NCI-H1092 (cell line): Measurements from ENCODE around the gene HNMT.

Experiments
- DNase-seq: peaks from one replicate; lab custom pipeline; 2025; lab: John Stamatoyannopoulos, UW

The HNMT gene

GRCh38 chr2:138012082-138012481 is 47.8 kb downstream of the HNMT start:
- no peak for DNase-seq

DNA sequence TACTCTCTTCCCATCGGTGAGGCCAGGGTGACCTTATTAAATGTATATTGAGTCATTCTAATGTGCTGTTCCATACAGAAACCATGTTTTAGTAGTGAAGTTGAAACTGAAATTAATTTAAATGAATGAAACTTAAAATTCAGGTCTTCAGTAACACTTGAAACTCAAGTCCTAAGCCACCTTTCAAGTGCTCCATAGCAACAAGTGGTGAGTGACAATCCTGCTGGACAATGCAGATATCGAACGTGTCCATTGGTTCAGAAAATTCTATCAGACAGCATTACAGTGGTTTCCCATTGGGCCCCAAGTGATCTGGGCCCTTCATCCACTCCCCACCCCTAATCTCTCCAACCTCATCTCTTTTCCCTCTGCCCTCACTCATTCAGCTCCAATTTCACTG is 48.7 kb downstream of the HNMT start:
- no peak for DNase-seq

DNA sequence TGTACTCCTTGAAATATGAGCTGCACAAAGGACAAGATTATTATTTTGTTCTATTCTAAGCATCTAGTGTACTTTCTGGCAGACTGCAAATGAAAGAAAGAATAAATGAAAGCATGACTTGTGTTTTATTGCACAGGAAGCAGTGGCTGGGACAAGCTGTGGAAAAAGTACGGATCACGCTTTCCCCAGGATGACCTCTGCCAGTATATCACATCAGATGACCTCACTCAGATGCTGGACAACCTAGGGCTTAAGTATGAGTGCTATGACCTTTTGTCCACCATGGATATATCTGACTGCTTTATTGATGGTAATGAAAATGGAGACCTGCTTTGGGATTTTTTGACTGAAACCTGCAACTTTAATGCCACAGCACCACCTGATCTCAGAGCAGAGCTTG is 49.4 kb downstream of the HNMT start:
- no peak for DNase-seq

DNA sequence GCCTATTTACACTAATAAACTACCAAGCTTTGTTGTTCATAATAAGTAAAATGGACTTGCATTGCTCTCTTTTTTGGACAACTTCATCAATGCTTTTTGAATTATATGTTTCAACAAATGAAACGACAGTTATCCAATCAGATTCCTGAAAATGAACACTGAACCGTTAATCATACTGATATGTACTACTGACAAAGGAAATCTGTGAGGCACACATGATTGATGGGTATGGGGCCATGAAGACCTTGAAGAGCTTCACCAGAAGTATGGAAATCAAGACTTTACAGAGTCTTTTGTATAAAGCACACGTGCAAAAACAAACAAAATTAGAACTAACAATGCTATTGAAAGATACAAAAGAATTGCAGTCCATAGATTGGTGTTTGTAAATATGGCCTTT is 51.2 kb downstream of the HNMT start:
- no peak for DNase-seq

DNA sequence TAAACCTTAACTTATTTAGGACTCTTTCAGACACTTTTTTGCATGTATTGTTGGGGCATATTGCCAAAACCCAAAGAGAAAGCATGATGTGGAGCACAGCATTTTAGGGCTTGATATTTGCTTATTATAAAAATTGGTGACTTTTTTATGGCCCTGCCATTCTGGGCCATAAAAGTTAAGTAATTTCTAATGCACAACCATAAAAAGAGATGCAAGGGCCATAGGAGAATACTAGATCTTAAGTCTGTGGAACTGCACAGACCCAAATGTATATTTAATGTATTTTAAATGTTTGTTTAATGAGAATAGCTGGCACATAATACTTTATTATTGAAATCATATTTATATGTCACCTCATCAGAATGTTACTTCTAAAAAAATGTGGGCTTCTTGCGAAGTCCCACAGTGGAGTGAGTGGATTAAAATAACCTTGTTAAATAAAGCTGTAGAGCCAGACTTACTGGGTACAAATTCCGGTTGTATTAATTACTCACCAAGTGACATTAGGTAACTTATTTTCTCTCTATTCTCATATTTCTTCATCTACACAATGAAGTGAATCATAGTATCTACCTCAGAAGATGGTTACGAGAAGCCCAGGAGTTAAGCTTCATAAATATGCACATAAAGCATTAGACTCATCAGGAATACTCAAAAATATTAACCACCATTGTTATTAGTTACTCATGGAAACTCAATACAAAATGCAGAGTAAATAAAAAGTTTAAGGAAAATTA is 52.2 kb downstream of the HNMT start:
- no peak for DNase-seq

DNA sequence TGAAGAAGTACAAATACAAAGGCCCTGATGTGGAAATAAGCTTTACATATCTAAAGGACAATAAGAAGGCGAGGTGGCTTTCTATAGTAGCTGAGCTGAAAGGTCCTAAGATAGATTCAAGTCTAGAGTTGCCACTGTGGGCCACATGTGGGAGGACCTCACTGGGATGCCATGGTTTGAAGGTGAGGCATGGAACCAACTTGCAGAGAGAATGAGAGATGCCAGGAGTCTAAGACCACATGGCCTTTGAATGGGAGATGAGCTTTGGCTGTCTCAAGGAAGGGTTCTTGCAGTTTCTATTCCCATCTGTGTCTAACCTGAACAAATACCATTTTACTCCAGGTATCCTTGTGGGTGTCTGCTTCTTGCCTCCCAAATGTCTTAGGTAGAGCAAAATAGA is 53.6 kb downstream of the HNMT start:
- DNase-seq: no peak

DNA sequence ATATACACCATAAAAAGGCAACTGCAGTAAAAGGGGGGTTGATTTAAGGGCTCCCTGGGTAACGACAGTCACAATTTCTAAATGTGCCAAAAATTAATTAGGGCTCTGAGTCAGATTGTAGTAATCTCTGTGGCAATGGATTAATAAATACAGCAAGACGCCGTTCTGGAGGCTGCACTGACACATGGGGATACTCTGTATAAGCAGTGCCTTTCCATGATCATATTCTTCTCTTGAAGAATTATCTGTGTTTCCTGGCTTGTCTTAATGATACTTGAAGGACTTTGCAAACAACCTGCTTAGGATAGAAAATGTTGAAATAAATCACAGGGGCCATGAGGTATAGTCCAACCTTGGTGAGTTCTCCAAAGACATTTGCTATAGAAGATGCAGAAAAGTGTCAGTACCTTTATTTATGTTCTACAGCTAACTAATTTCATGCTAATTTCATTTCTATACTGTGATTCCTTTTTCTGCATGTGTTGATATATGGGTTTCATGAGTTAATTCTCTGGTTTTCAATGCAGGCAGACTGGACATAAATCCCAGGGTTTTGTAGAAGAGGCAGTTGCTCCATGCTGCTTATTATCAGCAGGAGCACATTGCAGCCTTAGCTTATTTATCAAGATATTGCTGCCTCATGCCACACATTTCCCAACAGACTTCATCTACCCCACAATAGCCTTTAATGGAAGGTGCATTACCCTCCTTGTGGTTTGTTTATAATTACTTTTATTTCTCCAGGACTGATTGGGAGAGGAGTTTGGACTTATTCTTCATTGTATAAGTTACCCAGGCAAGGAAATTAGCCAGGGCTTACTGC is 54.8 kb downstream of the HNMT start:
- no peak for DNase-seq

GRCh38 chr2:138020432-138020831 is 56.2 kb downstream of the HNMT start:
- DNase-seq: no peak

DNA sequence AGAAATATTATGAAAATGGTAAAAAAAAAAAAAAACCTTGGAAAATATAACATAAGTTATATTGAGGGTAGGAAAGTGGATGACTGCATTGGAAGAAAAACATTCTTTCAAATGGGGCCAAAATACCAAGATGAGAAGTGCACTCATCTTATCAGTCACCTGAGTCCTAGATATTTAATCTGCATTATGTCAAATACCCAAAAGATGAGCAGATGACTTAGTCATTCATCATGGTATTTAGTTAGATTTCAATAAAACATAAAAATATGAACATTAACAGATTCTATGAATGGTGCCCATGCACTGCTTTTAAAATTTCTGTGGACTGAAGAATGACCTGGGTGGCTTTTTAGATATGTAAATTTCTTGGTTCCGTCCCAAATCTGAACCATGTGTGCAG is 56.9 kb downstream of the HNMT start:
- DNase-seq: no peak

DNA sequence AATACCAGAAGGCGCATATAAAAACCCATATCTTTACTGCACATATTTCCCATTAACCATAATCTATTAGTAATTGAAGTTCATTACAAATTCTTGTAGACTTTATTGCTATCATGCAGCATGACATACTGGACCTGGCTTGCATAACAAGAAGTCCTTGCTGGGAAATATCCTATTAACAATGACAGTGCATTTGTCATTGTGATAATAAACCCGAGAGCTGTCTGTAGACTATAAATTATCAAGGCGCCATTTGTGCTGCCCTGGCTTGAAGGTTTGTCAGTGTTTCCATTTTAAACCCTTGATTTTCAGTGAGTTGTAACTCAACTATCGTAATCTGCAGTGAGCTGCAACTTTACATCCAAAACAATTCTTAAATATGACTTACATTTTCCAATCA is 59.0 kb downstream of the HNMT start:
- DNase-seq: no peak

- no peak for DNase-seq
Measured at GRCh38 chr2:138023976-138024375, 59.7 kb downstream of the HNMT start.

DNA sequence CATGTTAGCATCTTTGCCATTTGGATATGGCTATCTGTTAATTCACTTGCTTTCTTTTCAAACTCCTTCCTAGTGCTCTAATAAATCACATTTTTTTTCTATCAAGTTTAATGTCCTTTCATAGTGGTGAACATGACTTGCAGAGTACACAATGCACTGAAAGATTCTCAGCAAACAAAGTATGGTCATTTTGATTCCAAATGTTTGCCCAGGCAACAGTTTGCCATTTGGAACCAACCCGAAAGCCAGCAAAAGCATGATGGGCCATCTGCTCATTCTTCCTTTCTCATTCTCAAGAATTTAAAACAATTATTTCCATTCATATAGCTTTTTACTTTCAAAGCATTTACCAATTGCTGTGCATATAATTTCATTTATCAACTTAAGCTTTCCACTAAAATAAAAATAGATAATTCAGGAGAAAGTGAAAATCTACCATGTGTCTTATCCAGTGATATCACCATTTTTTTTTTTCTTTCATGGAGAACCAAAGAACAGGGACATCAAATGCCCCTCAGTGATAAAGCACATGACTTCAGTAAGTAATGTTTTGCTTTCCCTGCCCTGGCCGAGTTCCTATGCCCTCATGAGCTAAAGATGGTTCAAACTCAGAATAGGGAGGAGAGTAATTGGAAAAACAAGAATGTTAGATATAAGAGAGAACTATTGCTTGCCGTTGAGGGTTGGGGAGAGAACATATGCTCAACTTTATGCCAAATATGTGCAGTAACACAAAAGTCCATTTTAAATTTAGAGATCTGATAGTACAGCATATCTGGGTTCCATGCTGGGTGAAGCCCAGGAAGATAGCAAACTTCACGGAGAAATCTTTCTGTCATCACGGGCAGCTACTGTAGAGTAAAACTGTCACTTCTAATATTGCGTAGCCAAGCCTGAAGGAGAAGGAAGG is 62.1 kb downstream of the HNMT start:
- DNase-seq: no peak

DNA sequence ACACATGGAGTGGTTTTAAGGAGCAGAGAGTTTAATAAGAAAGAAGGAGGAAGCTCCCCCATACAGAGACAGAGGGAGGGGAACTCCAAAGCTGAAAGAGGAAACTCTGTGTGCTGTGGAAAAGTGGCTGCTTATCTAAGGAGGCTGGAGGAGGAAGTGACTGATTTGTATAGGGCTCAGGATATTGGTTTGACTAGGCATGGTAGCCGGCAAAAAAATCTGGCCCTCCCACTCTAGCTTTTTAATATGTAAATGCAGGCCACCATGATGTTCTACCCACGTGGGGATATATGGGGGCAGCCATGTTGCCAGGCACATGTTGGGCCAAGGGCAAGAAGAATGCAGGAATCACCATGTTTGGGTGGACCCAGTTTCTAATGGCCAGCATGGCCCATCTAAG is 64.3 kb downstream of the HNMT start:
- DNase-seq: no peak

- no peak for DNase-seq
Measured at GRCh38 chr2:138029276-138029675, 65.0 kb downstream of the HNMT start.

- DNase-seq: no peak
Measured at GRCh38 chr2:138030459-138030858, 66.2 kb downstream of the HNMT start.

GRCh38 chr2:138032334-138032733 is 68.1 kb downstream of the HNMT start:
- no peak for DNase-seq

DNA sequence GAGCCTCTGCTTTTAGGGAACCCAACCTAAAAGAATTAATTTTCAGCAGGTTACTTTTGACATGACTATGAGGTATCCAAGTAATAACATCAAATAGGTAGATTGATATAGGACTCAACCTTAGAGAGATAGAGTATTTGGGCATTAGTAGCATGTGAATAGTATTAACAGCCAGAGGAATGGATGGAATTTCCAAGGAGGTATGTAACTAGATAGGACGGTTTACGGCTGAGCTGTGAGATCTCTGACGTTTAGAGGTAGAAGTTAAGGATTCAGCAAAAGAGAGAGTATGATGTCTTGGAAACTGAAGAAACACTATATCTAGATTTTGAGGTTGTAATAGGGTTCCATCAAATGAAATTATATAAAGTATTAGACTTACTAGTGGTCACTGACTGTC is 70.3 kb downstream of the HNMT start:
- DNase-seq: no peak

GRCh38 chr2:138035608-138036217 is 71.4 kb downstream of the HNMT start:
- no peak for DNase-seq

- DNase-seq: no peak
Measured at GRCh38 chr2:138036522-138036921, 72.2 kb downstream of the HNMT start.

- no peak for DNase-seq
Measured at GRCh38 chr2:138037090-138037489, 72.8 kb downstream of the HNMT start.

DNA sequence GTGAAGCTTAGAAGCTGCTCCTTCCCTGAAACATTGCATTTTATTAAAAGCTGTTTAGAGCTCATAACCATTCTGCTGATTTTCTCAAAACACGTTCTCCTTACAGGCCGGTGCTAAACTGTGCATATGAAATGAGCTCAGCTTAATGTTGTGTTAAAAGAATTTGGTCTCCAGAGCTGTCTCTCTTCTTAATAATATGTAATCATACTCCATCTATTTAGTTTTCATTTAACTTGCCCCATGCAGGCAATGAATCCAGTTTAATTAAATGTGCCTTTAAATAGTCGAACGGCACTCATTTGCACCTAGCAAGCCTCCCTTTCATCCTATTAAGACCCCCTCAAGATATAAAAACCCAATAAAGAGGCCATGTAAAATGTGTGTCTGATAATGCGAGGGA is 76.3 kb downstream of the HNMT start:
- no peak for DNase-seq

DNA sequence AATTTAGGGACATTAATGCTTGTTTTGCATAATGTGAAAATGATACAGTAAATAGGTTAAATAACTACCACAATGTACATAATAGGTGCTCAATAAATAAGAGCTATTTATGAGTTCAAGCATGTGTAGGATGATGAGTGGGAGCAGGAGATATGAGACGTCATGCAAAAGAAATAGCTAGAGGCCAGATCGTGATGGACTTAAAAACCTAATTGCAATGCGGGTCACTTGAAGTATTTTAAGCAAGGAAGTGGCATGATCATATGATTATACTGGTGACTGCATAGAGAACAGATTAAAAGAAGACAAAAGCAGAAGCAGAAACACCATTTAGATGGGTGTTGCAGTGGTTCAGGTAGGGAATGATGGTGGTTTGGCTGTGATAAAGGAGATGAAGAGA is 78.0 kb downstream of the HNMT start:
- no peak for DNase-seq
